Measurements from ENCODE around the gene KIAA0513.

GRCh38 chr16:85052536-85052935 is 24.9 kb downstream of the KIAA0513 start:
- TF ChIP-seq CTCF (IDR thresholded peaks at IDR 0.05; ENCODE audit: extremely low read depth in 1 of 2, insufficient read depth in 1 of 2, low read depth in 1 of 2, low read length in 2 of 2) (no peak), POLR2A (IDR thresholded peaks at IDR 0.05; ENCODE audit: low read depth, low read length) (no peak), JUN (IDR thresholded peaks at IDR 0.05; ENCODE audit: borderline replicate concordance, insufficient read depth, insufficient read length, low read depth) (no peak), POLR2AphosphoS5 (IDR thresholded peaks at IDR 0.05; ENCODE audit: insufficient read depth, low read depth, low read length) (no peak)

Measured in endothelial cell of umbilical vein (primary cell).